HG03135 (cell line): ENCODE measurements around the gene KRTAP26-1.

Experiments used
- ATAC-seq: cut with Tn5 transposase; IDR thresholded peaks from one replicate; pipeline ENCODE4 v1.9.1; 2021; ENCODE audit warnings: mild to moderate bottlenecking, moderate library complexity; ENCODE audit not compliant: unreplicated experiment

Gene KRTAP26-1, protein sequence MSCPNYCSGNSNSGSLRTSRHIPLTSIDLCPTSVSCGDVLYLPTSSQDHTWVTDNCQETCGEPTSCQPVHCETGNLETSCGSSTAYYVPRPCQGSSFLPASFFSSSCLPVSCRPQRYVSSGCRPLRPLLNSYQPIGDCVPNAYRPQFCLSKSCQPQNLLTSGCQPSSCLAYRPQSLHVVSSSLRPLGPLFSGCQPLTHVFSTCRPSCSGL

GRCh38 chr21:30320215-30320614 is at the start of gene KRTAP26-1:
KRTAP26-1 (minus strand) TSS chr21:30320315; CDS start chr21:30320035, 280 bp downstream.
- ATAC-seq: no peak

- no peak for ATAC-seq
Observed at GRCh38 chr21:30355906-30356305, 35.8 kb upstream of the KRTAP26-1 start.

- no peak for ATAC-seq
Observed at GRCh38 chr21:30354308-30355005, 34.3 kb upstream of the KRTAP26-1 start.

DNA sequence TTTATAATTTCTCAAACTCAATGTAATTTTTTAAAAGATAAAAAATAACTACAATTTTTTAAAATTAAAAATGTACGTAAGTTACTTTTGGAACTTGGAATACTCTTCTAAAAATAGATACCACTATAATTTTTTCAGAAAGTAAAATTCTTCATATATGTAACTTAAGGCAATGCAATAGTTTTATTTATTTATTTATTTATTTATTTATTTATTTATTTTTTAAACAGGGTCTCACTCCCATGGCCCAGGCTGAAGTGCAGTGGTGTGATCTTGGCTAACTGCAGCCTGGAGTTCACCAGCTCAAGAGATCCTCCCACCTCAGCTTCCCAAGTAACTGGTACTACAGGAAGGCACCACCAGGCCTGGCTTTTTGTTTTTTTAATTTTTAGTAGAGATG is 31.4 kb upstream of the KRTAP26-1 start:
- ATAC-seq: no peak

GRCh38 chr21:30349572-30349971 is 29.5 kb upstream of the KRTAP26-1 start:
- ATAC-seq: no peak

DNA sequence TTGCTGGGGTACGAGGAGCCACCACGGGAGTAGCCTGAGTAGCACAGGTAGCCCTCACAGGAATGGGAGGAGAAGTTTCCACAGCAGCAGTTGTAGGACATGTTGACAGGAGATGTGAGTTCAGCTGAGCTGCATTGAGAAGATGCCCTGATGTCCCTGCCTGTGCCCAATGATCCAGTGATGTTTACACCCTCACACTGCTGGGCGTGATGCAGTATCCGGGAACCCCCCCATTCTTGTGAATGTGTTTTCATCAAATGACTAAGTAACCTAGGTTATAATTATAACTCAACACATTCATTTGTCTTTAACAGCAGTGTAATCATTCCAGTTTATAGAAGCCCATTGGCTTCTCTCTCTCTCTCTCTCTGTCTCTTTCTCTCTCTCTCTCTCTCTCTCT is 28.4 kb upstream of the KRTAP26-1 start, which contains the start of gene KRTAP23-1:
TSS of gene KRTAP23-1 (minus strand) at position 101 of the 400 bp plus-strand sequence. CDS start at position 101, 0 bp downstream.
- ATAC-seq: no peak

DNA sequence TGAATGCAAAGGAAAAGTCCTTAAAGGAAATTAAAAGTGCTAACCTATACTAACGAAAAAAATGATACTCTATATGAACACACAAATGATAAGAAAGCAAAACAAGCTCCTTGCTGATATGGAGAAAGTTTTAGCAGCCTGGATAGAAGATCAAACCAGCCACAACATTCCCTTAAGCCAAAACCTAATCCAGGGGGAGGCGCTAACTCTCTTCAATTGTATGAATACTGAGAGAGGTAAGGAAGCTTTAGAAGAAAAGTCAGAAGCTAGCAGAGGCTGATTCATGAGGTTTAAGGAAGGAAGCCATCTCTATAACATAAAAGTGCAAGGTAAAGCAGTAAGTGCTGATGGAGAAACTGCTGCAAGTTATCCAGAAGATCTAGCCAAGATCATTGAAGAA is 24.9 kb upstream of the KRTAP26-1 start:
- ATAC-seq: no peak

DNA sequence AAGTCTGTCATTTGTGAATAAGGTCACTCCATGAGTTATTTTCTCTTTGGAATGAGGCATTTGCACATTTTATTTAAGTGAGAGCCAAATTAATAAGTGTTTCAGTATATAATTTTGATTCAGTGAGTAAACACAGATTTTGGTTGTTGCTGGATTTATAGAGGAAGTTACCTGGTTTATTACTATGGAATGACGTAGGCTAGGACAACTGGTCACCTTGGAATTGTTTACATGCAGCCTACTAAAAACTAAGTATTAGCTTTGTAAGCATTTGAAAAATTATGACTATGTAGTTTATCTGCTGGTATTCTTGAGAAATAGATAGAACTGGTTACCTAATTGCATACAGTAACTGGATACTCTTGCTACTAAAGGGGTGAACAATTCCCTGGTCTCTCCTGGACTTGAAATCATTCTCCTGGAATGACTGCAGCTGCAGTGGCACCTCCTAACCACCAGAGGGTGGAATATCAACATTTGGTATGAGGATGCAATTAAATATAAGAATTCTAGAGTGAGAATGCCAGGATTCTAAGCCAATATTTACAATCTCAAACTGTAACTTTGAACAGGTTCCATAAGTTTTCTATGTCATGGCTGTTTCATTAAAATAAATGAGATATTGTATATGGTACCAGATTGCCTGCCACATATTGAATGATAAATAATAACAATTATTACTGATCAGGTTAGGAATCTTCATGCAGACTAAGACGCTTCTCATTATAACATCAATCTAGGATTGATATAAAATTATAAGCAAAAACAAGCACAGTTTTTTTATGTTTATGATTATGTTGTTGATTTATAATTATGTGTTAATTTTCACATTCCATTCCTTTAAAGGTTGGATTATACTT is 20.8 kb upstream of the KRTAP26-1 start:
- ATAC-seq: no peak

DNA sequence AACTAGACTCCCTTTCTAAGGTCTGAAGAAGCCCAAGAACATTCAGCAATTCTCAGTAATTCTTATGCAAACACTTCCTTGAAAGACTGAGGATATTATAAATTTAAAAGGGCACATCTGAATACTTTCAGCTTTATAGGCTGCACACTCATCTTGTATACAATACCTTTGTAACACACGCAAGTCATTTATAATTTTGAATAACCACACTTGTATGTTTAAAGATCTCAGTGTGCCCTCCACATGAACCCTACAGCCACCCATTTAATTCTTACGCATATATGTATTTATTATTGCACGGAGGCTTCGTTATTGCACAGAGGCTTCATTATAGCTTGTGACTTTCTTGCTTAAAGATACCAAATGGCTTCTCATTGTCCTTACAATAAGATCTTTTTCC is 18.6 kb upstream of the KRTAP26-1 start:
- no peak for ATAC-seq

DNA sequence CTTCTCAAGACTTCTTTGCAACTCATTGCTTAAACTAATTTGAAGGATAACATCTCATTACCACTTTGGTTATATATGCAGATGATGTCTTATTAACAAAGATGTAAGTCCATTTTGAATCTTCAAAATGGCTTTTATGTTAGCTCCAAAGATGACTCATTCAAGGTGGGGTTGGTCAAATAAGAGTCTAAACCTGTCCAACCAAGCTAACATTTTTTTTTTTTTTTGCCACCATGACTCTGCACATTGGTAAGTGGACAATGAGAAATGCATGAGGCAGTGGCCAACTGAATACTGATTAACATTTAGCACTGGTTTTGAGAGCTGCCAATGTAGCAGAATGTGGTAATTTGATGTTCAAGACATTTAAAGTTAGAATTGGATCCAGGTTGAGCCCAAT is 17.7 kb upstream of the KRTAP26-1 start:
- no peak for ATAC-seq

- no peak for ATAC-seq
Observed at GRCh38 chr21:30337276-30337744, 17.2 kb upstream of the KRTAP26-1 start, which contains the start of gene KRTAP27-1. KRTAP27-1 (minus strand) TSS chr21:30337694; CDS start chr21:30337668, 26 bp downstream.

DNA sequence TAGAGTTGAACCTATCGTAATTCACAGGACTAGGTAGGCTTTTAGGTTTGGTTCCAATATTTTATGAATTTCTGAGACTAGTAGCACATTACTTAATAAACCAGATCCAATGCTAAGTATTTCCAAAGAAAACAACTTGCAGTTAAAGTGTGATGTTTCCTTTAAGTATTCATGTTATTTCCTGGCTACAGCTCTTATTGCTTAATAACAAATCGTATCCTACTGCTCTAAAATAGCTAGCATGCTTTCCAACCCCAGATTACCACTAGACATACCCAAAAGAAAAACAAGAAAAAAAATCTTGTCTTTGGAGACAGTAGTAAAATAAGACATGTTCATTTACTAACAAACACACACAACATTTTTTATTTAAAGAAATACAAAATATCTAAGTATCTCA is 16.5 kb upstream of the KRTAP26-1 start:
- ATAC-seq: no peak

- no peak for ATAC-seq
Observed at GRCh38 chr21:30333736-30334135, 13.6 kb upstream of the KRTAP26-1 start.

- no peak for ATAC-seq
Observed at GRCh38 chr21:30332681-30333080, 12.6 kb upstream of the KRTAP26-1 start.

- no peak for ATAC-seq
Observed at GRCh38 chr21:30329203-30329875, 9.2 kb upstream of the KRTAP26-1 start.

GRCh38 chr21:30326390-30326789 is 6.3 kb upstream of the KRTAP26-1 start:
- ATAC-seq: no peak

DNA sequence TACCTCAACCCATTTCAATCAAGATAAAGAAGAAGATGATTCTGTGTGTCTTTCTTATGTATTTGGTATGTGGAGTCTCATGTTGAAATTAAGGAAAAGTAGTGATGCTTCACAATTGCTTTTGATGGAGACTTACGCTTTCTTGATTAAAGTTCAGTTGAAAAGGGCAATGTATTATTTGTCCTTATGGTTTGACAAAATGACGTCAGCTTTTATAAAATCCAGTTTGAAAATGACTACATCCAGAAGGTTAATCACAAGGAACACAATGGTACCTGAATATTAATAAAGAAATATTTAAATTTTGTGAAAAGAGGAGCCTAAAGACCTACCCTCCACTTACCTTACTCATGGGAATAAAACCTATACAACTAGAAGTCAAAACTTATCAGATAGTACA is 4.4 kb downstream of the KRTAP26-1 start:
- no peak for ATAC-seq

- ATAC-seq: no peak
Observed at GRCh38 chr21:30306884-30307283, 13.2 kb downstream of the KRTAP26-1 start.

DNA sequence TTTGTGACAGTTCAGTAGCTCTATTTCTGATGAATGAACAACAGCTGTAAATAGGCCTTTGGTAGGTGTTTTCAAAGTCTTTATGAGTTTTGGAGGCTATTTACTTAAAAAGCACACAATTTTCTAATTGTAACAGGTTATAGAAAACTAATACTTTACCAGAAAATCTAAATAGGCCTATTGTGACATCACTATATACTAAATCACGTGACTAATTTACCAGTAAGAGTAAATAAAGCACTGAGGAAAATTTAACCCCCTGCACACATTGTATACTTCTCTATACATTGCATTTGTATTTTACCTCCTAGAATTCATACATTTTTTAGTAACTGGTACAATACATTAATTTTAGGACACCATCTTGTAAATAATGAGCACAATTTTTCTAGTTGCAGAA is 15.0 kb downstream of the KRTAP26-1 start:
- ATAC-seq: no peak

DNA sequence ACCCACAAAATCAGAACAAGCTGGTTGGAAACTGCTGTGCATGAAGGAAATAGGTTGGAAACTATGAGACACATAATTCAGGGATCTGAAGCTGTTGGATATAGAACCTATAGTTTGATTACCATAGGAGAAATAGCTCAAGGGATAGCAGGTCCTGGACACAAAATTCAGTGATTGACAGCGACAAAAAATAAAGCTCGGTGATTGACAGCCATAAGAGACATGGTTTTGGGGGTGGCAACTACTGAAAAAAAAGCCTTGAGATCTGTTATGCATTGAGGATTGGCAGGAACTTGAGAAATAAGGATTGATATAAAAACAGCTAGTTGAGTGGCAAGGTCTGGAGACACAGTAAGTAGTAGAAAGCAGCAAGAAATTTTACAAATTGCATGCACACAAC is 30.9 kb downstream of the KRTAP26-1 start, which contains the start of gene KRTAP25-1:
TSS of gene KRTAP25-1 (minus strand) at position 300 of the 400 bp plus-strand sequence. CDS start at position 276, 24 bp downstream.
- no peak for ATAC-seq

DNA sequence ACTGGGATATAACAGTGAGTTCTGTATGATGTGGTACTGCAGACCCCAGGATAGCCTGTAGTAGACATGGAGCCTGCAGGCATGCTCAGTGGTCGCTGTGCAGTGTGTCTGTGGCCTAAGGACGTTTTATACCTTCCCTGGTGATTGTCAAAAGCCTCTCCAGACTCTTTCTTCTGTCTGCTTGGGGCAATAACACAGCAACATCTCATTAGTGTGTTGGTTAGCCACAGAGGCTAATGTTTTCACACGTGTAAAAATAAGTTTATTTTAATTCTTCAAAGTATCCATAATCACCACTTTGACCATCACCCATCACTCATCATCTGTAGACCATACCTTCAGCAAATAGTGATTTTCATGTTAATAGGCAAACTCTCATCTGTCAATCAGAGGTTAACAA is 37.3 kb downstream of the KRTAP26-1 start, which contains the start of gene KRTAP24-1:
TSS of gene KRTAP24-1 (minus strand) at position 101 of the 400 bp plus-strand sequence. CDS start at position 83, 18 bp downstream.
- ATAC-seq: no peak
